Activated T-helper 1 cell treated with Interleukin-2 at 50 U/mL for 16 hours (primary cell): ENCODE results near the gene ATG5.
A peak's percentile ranks its signal among the peaks of the same experiment; 100 is the strongest.

Experiments used
- DNase-seq: peaks from one replicate; pipeline ENCODE4 v3.0.0-alpha.2; 2020; ENCODE audit warnings: low read depth

ATG5 gene

GRCh38 chr6:106325336-106326178 lies at the start of gene ATG5:
ATG5 (minus strand) TSS chr6:106325760; CDS start chr6:106316208, 9,552 bp downstream.
- DNase-seq: peak; percentile 100

DNA sequence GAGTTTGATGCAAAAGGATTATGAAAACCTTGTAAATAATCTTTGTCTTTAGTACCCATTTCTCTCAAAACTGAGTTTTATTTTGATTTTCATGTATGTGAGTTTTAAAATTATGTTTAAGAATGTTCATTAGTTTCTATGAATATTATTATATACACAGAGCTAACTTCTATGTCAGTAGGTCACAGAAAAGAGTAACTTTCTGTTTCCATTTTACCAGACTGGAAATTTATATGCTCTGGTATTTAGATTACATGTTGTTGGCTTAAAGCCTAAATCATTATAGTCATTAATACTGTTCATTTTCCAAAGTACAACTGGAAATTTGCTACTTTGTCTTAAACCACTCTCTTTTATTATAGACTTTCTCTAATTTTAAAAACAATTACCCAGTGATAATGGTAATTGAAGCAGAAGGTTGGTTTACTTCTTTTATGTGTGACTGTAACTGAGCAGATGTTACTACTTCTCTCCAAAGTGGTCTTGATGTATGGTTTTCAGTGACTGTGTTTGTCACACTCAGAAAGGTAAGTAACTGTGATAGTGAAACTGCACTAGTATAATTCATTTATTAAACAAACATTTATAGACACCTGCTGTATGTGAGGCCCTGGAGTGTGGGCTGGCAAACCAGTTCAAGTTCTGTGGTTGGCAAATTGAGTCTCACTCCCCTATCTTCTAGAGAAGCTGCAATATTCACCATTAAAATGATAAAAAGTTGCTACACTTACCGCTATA lies 48.1 kb upstream of the ATG5 start:
- DNase-seq: no peak

- no peak for DNase-seq
Observed at GRCh38 chr6:106372838-106373501, 47.4 kb upstream of the ATG5 start.

DNA sequence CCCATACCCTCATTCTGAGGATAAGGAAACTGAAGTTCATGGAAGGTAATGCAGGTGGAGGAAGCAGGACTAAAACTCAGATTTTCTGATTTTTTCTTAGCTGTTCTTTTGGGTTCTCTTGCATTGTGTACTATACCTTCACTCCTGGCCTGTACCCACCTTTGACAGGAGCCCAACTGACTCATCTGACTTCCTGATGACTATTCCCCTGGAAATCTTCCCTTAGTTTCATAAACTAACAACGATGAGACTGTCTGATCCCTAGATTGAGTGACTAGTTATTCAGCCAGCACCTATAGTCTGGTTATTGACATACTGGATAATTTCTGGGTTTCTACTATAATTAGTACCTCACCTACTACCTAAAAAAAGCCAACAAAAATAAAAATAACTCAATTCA lies 45.1 kb upstream of the ATG5 start:
- no peak for DNase-seq

GRCh38 chr6:106369739-106370138 lies 44.2 kb upstream of the ATG5 start:
- no peak for DNase-seq

GRCh38 chr6:106363401-106364138 lies 38.0 kb upstream of the ATG5 start:
- no peak for DNase-seq

DNA sequence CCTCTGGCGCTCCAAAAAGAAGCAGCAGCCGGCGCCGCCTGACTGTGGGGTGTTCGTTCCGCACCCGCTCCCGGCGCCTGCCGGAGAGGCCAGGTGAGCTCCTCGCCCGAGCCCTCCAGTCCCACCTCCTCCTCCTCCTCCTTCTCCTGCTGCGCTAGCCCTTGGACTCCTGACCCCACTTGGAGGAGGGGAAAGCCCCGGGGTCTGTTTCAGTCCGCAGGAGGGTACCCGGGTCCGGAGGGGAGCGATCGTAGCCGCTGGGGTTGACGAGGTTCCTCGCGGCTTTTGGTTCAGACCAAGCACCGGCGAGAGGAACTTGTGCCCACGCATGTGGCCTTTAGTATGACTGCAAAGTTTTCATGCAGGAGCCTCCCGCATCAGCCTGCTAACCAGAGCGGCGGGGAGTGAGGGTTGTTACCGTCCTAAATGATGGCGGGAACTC lies 35.5 kb upstream of the ATG5 start:
- no peak for DNase-seq

- DNase-seq: peak; percentile 63
Observed at GRCh38 chr6:106360410-106360988, 34.9 kb upstream of the ATG5 start, which contains the start of gene CRYBG1. CRYBG1 (plus strand) TSS chr6:106360717; CDS start chr6:106360909, 192 bp downstream.

DNA sequence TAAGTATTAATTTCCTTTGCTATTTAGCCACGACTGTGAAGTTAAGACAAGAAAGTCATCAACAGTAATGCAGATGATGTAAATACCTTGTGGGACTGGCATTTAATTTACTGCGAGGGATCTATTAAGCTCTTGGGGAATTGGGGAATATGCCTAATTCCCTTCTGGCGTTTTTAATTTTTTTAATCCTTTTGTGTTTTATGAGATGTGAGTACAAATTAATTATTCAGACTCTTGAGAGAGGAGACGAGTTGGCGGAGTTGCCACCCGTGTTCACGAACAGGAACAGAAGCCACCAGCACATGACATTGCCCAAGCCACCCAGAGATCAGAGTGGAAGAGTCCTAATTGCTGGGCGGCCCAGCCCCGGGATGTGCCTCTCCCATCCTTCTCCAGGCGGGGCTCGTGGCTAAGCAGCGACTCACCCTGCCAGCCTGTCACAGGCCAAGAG lies 34.4 kb upstream of the ATG5 start:
- DNase-seq: no peak

DNA sequence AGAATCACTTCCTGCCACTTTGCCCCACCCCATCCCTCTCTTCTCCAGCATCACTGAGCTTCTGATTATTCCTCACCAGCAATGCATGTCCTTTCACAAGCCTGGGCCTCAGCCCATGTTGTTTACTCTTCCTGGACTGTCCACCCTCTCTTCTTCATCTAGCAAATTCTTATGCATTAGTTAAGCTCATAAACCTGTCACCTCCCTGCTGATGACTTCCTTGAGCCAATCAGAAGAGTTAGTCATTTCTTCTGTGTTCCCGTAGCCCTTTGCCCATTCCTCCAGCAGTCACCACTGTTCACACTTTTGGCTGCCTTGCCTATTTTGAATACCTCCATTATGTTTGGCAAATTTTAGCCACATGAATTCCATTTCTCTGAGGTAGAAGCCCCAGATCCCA lies 30.8 kb upstream of the ATG5 start:
- no peak for DNase-seq

DNA sequence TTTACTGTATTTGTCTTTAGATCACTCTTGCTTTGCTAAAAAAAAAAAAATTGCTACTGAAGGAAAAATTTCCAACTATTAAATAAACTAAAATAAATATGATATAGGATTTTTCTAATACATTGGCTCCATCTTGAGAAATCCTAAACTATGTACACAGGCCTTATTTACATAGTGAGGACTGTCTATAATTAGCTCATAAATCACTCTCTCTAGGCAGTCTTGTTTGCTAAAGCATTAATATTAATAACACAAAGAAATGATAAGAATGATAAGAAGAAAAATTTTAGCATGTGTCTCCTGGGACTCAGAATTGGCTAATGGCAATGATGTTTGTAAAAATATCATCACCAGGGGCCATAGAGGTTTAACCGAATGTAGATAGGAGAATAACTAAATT lies 21.7 kb upstream of the ATG5 start:
- DNase-seq: no peak

DNA sequence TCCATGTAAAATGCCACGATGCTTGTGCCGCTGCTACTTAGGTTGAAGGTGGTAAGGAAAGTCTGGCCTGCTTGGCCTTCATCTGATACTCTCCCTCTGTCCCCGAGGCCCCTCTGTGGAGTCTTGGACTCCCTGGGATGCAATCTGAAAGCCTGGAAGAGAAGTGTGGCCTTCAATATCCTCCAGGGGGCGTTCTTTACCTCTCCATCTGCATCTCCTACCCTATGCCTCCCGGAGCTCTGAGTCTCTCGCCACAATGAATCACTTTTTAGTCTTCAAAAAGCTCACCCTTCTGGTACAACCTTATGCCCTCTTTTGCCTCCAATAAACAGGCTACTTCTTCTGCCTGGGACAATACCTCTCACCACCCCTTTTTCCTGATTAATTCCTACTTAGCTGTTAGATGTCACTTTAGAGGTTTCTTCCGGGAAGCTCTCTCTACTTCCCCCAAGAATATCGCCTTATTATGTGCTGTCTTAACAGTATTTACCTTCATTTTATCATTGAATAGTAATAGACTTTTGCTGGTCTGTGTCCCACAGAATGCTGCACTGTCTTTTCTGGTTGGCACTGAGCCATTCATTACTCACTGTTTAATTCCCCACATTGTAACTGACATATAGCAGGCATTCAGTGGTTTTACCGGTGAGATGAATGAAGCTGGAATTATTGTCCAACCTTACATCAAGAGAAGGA lies 13.9 kb upstream of the ATG5 start:
- DNase-seq: no peak

- peak; percentile 12 for DNase-seq
Observed at GRCh38 chr6:106334646-106335448, 9.3 kb upstream of the ATG5 start.

GRCh38 chr6:106324726-106325335 lies 729 bp downstream of the ATG5 start:
- no peak for DNase-seq

DNA sequence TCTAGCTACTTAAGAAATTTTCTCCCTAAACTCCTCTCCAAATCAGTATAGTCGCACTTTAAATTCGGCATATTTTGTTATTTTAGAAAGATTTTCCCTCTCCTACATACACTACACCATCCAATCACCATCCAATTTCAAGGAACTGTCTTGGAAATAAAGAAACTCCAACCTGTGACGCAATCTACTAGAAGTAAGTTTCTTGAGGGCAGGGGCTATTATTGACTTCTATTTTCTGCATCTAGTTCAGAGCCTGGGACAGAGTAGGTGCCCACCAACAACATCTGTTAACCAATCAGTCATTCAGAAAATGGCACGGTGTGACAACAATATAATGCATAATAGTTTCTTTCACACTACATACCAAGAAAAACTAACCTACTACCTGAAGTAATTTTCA lies 3.6 kb downstream of the ATG5 start:
- no peak for DNase-seq

DNA sequence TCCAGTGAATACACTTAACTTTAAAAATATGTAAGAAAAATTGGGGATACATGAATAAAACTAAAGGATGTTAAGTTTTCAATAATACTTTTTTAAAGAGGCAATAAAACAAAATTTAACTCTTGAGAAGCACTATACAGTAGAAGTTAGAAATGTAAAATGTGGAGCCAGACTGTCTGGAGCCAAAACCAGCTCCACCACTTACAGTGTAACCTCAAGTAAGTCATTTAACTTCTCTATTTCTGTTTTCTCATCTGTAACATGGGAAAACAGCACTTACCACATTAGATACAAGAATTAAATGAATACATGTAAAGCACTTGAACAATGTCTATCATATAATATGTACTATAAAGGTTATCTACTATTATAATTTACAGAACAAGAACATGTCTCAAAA lies 6.7 kb downstream of the ATG5 start:
- DNase-seq: no peak

GRCh38 chr6:106318061-106318460 lies 7.5 kb downstream of the ATG5 start:
- no peak for DNase-seq

GRCh38 chr6:106316375-106316766 lies 9.2 kb downstream of the ATG5 start:
- DNase-seq: no peak

- DNase-seq: no peak
Observed at GRCh38 chr6:106315765-106316374, 9.7 kb downstream of the ATG5 start.
